Fibroblast of lung (primary cell): Measurements from ENCODE around the gene UNC79.

Experiments
- CTCF ChIP-seq, 2 donors: IDR thresholded peaks in 1 of 2; conservative IDR thresholded peaks in 1 of 2; 1 replicate in 1 of 2; 2 replicates in 1 of 2; pipeline ENCODE4 v1.5.1; 2011 to 2012; ENCODE audit warnings: low read length in 2 of 2, control low read depth in 1 of 2, inconsistent platforms in 1 of 2, low read depth in 1 of 2, mild to moderate bottlenecking in 1 of 2
- EZH2 ChIP-seq: IDR thresholded peaks from 2 replicates; pipeline ENCODE4 v1.5.1; 2012; ENCODE audit warnings: low read length, control low read depth, mild to moderate bottlenecking; ENCODE audit errors: missing control alignments

DNA sequence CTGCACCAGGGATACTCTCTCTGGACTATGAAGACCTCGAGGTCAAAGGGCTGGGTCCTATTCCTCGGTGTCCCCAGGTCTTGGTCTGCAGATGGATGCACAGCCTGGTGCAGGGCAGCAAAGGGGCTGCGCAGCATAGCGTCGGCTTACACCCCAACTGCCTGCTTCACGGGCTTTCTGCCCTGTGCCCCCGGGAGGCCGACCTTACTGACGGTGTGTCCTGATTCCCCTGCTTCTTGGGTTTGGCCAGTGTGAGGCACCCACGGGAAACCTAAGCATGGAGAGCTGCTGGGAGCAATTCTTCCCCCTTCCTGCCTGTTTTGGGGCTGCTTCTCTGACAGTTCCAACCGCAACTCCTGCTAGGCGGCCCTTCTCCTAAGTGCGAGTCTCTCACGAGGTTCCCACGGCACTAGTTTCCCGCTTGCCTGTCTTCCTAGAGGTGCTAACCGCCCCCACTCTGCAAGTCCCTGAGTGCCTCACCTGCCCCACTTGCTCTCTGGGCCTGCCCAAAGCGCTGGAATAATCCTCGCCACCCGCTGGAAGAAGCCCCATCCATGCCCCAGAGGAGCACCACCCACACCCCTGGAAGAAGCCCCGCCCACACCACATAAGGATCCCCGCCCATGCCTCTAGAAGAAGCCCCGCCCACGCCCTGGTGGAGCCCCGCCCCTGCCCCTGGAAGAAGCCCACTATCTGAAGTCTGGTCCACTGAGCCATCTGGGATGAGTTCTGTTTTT lies 303.5 kb downstream of the UNC79 start:
- TF ChIP-seq CTCF (conservative IDR thresholded peaks at IDR 0.05 in 1 of 2, IDR thresholded peaks at IDR 0.05 in 1 of 2; ENCODE audit: low read depth in 1 of 2, low read length in 2 of 2) (no peak), EZH2 (no peak)
